H1 (cell line): ENCODE results near the gene GALNT12. TPM values are rescaled to one million over a fixed set of nuclear protein-coding genes. Genes with fewer than 3 reads are reported as not detected.

Experiments
- ATF3 ChIP-seq: IDR thresholded peaks from 2 replicates; pipeline ENCODE4 v1.6.1; 2011; ENCODE audit warnings: low read depth, mild to moderate bottlenecking, low read length; ENCODE audit not compliant: insufficient read depth
- KDM1A ChIP-seq: fragments of 200-600, 300-600 bp; sonication (generic); IDR thresholded peaks from 2 replicates; pipeline ENCODE4 v1.7.1; 2016; ENCODE audit warnings: mild to moderate bottlenecking, low read length, borderline replicate concordance
- RXRA ChIP-seq: IDR thresholded peaks from 2 replicates; pipeline ENCODE4 v1.6.1; 2011; ENCODE audit warnings: low read depth, mild to moderate bottlenecking, low read length, moderate library complexity; ENCODE audit not compliant: insufficient read depth
- SAP30 ChIP-seq: fragments of 300-600 bp; sonication (generic); IDR thresholded peaks from 2 replicates; pipeline ENCODE4 v1.7.1; 2012; ENCODE audit warnings: low read length, moderate library complexity, mild to moderate bottlenecking, inconsistent platforms; ENCODE audit not compliant: insufficient read depth, insufficient replicate concordance
- SIX5 ChIP-seq: IDR thresholded peaks from 2 replicates; pipeline ENCODE4 v1.6.1; 2011; ENCODE audit warnings: mild to moderate bottlenecking, low read depth, low read length
- polyA plus RNA-seq, 7 experiments: library from polyadenylated mRNA; depleted of rRNA in 3 of 7; stranded (reverse) in 5 of 7; unstranded in 2 of 7; fragments of >200 nt in 5 of 7; fragments of 200-250 nt in 2 of 7; gene quantifications; 1 replicate in 5 of 7; 2 replicates in 1 of 7; 4 replicates in 1 of 7; pipeline versions ENCODE4 v1.2.1 to v1.2.3, GENCODE V29; 2011 to 2013; ENCODE audit warnings: missing spikeins in 2 of 7, mixed read lengths in 2 of 7
- total RNA-seq: library from RNA; stranded (reverse); fragmentation: NEBNext Ultra II Directional; extraction: Animal tissue kit (Norgen Biotek cat#: 25700); gene quantifications from 2 replicates; pipeline ENCODE4 v1.2.1, GENCODE V29; 2021
- TF ChIP-seq, protein P1 (sequence below): fragments of 300-600 bp; sonication (generic); IDR thresholded peaks from 2 replicates; pipeline ENCODE4 v1.7.1; 2012; ENCODE audit warnings: low read length, moderate library complexity, mild to moderate bottlenecking, inconsistent platforms; ENCODE audit not compliant: insufficient replicate concordance
- TF ChIP-seq, protein P2 (sequence below), 3 experiments: IDR thresholded peaks; 1 replicate in 2 of 3; 2 replicates in 1 of 3; pipeline versions ENCODE4 v1.5.1 to v1.6.1; 2011; ENCODE audit warnings: low read length in 3 of 3, mild to moderate bottlenecking in 3 of 3, inconsistent platforms in 2 of 3, low read depth in 1 of 3, moderate library complexity in 1 of 3; ENCODE audit not compliant: insufficient read depth in 1 of 3; ENCODE audit errors: control extremely low read depth in 1 of 3

The GALNT12 gene
- total and polyA plus RNA-seq, 2 of the 8 experiments (the other 6 are each of a cell fraction or from before 2014, with no cell fraction given) = 16.2 to 19.6 TPM

GRCh38 chr9:98822661-98823060 is 15.2 kb downstream of the GALNT12 start (continued):
- no peak for TF ChIP-seq ATF3
- TF ChIP-seq, protein P1, sequence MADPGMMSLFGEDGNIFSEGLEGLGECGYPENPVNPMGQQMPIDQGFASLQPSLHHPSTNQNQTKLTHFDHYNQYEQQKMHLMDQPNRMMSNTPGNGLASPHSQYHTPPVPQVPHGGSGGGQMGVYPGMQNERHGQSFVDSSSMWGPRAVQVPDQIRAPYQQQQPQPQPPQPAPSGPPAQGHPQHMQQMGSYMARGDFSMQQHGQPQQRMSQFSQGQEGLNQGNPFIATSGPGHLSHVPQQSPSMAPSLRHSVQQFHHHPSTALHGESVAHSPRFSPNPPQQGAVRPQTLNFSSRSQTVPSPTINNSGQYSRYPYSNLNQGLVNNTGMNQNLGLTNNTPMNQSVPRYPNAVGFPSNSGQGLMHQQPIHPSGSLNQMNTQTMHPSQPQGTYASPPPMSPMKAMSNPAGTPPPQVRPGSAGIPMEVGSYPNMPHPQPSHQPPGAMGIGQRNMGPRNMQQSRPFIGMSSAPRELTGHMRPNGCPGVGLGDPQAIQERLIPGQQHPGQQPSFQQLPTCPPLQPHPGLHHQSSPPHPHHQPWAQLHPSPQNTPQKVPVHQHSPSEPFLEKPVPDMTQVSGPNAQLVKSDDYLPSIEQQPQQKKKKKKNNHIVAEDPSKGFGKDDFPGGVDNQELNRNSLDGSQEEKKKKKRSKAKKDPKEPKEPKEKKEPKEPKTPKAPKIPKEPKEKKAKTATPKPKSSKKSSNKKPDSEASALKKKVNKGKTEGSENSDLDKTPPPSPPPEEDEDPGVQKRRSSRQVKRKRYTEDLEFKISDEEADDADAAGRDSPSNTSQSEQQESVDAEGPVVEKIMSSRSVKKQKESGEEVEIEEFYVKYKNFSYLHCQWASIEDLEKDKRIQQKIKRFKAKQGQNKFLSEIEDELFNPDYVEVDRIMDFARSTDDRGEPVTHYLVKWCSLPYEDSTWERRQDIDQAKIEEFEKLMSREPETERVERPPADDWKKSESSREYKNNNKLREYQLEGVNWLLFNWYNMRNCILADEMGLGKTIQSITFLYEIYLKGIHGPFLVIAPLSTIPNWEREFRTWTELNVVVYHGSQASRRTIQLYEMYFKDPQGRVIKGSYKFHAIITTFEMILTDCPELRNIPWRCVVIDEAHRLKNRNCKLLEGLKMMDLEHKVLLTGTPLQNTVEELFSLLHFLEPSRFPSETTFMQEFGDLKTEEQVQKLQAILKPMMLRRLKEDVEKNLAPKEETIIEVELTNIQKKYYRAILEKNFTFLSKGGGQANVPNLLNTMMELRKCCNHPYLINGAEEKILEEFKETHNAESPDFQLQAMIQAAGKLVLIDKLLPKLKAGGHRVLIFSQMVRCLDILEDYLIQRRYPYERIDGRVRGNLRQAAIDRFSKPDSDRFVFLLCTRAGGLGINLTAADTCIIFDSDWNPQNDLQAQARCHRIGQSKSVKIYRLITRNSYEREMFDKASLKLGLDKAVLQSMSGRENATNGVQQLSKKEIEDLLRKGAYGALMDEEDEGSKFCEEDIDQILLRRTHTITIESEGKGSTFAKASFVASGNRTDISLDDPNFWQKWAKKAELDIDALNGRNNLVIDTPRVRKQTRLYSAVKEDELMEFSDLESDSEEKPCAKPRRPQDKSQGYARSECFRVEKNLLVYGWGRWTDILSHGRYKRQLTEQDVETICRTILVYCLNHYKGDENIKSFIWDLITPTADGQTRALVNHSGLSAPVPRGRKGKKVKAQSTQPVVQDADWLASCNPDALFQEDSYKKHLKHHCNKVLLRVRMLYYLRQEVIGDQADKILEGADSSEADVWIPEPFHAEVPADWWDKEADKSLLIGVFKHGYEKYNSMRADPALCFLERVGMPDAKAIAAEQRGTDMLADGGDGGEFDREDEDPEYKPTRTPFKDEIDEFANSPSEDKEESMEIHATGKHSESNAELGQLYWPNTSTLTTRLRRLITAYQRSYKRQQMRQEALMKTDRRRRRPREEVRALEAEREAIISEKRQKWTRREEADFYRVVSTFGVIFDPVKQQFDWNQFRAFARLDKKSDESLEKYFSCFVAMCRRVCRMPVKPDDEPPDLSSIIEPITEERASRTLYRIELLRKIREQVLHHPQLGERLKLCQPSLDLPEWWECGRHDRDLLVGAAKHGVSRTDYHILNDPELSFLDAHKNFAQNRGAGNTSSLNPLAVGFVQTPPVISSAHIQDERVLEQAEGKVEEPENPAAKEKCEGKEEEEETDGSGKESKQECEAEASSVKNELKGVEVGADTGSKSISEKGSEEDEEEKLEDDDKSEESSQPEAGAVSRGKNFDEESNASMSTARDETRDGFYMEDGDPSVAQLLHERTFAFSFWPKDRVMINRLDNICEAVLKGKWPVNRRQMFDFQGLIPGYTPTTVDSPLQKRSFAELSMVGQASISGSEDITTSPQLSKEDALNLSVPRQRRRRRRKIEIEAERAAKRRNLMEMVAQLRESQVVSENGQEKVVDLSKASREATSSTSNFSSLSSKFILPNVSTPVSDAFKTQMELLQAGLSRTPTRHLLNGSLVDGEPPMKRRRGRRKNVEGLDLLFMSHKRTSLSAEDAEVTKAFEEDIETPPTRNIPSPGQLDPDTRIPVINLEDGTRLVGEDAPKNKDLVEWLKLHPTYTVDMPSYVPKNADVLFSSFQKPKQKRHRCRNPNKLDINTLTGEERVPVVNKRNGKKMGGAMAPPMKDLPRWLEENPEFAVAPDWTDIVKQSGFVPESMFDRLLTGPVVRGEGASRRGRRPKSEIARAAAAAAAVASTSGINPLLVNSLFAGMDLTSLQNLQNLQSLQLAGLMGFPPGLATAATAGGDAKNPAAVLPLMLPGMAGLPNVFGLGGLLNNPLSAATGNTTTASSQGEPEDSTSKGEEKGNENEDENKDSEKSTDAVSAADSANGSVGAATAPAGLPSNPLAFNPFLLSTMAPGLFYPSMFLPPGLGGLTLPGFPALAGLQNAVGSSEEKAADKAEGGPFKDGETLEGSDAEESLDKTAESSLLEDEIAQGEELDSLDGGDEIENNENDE = no peak
- TF ChIP-seq KDM1A = no peak
- TF ChIP-seq SAP30 = no peak
- TF ChIP-seq SIX5 = no peak
- TF ChIP-seq, protein P2, sequence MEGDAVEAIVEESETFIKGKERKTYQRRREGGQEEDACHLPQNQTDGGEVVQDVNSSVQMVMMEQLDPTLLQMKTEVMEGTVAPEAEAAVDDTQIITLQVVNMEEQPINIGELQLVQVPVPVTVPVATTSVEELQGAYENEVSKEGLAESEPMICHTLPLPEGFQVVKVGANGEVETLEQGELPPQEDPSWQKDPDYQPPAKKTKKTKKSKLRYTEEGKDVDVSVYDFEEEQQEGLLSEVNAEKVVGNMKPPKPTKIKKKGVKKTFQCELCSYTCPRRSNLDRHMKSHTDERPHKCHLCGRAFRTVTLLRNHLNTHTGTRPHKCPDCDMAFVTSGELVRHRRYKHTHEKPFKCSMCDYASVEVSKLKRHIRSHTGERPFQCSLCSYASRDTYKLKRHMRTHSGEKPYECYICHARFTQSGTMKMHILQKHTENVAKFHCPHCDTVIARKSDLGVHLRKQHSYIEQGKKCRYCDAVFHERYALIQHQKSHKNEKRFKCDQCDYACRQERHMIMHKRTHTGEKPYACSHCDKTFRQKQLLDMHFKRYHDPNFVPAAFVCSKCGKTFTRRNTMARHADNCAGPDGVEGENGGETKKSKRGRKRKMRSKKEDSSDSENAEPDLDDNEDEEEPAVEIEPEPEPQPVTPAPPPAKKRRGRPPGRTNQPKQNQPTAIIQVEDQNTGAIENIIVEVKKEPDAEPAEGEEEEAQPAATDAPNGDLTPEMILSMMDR (IDR thresholded peaks at IDR 0.05; ENCODE audit: control extremely low read depth in 1 of 3, insufficient read depth in 1 of 3, low read depth in 1 of 3, low read length in 3 of 3) = no peak
- TF ChIP-seq RXRA = no peak
